Neutrophil (primary cell): Measurements from ENCODE around the gene SPACA4.
"Not testable (repeated sequence)": the region's sequence is repeated elsewhere in the genome, so short reads cannot be mapped to it uniquely, and the experiment has no call there.

Experiments used
- H3K27ac ChIP-seq: fragments of 200-600 bp; sonication (generic); 2 replicates; pipeline ENCODE4 v1.5.1; 2016; ENCODE audit warnings: mild to moderate bottlenecking, moderate library complexity
- H3K27me3 ChIP-seq: fragments of 200-600 bp; sonication (generic); 2 replicates; pipeline ENCODE4 v1.6.0; 2016; ENCODE audit warnings: mild to moderate bottlenecking
- H3K36me3 ChIP-seq: fragments of 200-600 bp; sonication (generic); 2 replicates; pipeline ENCODE4 v1.5.1; 2017
- H3K4me1 ChIP-seq, 2 experiments: fragments of 200-600 bp in 1 of 2; sonication (generic) in 1 of 2; 1 replicate in 1 of 2; 2 replicates in 1 of 2; pipeline versions ENCODE4 v1.5.1 to v1.6.1; 2013 to 2016; ENCODE audit warnings: low read depth in 1 of 2, low read length in 1 of 2, mild to moderate bottlenecking in 1 of 2, moderate library complexity in 1 of 2; ENCODE audit not compliant: control insufficient read depth in 1 of 2, insufficient read depth in 1 of 2
- H3K4me3 ChIP-seq, 2 experiments: fragments of 200-600 bp in 1 of 2; sonication (generic) in 1 of 2; 1 replicate in 1 of 2; 2 replicates in 1 of 2; pipeline ENCODE4 v1.5.1; 2013 to 2016; ENCODE audit warnings: low read depth in 1 of 2, low read length in 1 of 2, mild to moderate bottlenecking in 1 of 2, moderate library complexity in 1 of 2
- H3K9me3 ChIP-seq: fragments of 200-600 bp; sonication (generic); 2 replicates; pipeline ENCODE4 v1.5.1; 2016
- TF ChIP-seq, protein P1 (sequence below): fragments of 200-600 bp; sonication (generic); IDR thresholded peaks from 2 replicates; pipeline ENCODE4 v1.5.1; 2016; ENCODE audit warnings: antibody characterized with exemption

SPACA4 gene

DNA sequence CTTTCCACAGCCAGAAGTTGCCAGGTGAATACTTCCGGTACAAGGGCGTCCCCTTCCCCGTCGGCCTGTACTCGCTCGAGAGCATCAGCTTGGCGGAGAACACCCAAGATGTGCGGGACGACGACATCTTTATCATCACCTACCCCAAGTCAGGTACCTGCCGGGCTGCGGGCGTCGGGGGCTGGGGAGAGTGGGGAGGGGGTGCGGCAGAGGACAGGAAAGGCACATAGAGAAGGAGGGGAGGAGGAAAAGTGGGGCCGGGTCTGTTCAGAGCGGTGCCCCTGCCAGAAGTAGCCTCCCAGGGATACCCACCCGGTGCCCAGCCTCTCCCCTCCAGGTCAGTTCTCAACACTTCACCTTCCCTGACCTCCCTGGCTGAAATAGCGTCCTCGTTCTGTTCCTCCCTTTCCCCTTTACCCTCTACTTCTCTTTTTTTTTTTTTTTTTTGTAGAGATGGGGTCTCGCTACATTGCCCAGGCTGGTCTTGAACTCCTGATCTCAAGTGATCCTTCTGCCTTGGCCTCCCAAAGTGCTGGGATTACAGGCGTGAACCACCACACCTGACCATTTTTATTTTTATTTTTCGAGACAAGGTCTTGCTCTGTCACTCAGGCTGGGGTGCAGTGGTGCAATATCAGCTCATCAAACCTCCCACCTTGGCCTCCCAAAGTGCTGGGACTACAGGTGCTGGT, 30.5 kb upstream of the SPACA4 start:
- Histone ChIP-seq H3K4me3 (no peak overlapping the region), H3K36me3 (no peaks in the 10 kb centered on the region), H3K27ac (no peak overlapping the region), H3K27me3 (no peaks in the 10 kb centered on the region), H3K4me1 (no peaks in the 10 kb centered on the region), H3K9me3 (no peaks in the 10 kb centered on the region)
- TF ChIP-seq, protein P1, sequence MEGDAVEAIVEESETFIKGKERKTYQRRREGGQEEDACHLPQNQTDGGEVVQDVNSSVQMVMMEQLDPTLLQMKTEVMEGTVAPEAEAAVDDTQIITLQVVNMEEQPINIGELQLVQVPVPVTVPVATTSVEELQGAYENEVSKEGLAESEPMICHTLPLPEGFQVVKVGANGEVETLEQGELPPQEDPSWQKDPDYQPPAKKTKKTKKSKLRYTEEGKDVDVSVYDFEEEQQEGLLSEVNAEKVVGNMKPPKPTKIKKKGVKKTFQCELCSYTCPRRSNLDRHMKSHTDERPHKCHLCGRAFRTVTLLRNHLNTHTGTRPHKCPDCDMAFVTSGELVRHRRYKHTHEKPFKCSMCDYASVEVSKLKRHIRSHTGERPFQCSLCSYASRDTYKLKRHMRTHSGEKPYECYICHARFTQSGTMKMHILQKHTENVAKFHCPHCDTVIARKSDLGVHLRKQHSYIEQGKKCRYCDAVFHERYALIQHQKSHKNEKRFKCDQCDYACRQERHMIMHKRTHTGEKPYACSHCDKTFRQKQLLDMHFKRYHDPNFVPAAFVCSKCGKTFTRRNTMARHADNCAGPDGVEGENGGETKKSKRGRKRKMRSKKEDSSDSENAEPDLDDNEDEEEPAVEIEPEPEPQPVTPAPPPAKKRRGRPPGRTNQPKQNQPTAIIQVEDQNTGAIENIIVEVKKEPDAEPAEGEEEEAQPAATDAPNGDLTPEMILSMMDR, result no peak

GRCh38 chr19:48577908-48578307, 28.6 kb upstream of the SPACA4 start:
- not testable (repeated sequence) for H3K36me3 ChIP-seq, H3K27ac ChIP-seq, H3K27me3 ChIP-seq, H3K9me3 ChIP-seq, H3K4me1 ChIP-seq, H3K4me3 ChIP-seq

- Histone ChIP-seq H3K27me3 (no peaks in the 10 kb centered on the region), H3K4me3 (no peak overlapping the region), H3K36me3 (no peaks in the 10 kb centered on the region), H3K27ac (no peak overlapping the region), H3K4me1 (peaks cover 0 to under 1% of the 10 kb centered on the region in 2 experiments), H3K9me3 (no peaks in the 10 kb centered on the region)
- TF ChIP-seq, protein P1, result no peak
Measured at GRCh38 chr19:48578891-48579290, 27.7 kb upstream of the SPACA4 start.

- H3K27ac ChIP-seq, result no peak overlapping the region
Measured at GRCh38 chr19:48582168-48582567, 24.4 kb upstream of the SPACA4 start.

GRCh38 chr19:48587387-48587786, 19.2 kb upstream of the SPACA4 start:
- peaks cover 9 to 11% of the 10 kb centered on the region in 2 experiments for H3K4me1 ChIP-seq
- TF ChIP-seq, protein P1, result no peak

More at GRCh38 chr19:48582168-48582567, 24.4 kb upstream of the SPACA4 start:
- Histone ChIP-seq H3K27me3 (peaks cover 16% of the 10 kb centered on the region), H3K36me3 (no peaks in the 10 kb centered on the region), H3K4me3 (no peak overlapping the region), H3K9me3 (no peaks in the 10 kb centered on the region), H3K4me1 (peaks cover 0 to 4% of the 10 kb centered on the region in 2 experiments)
- TF ChIP-seq, protein P1, result no peak

GRCh38 chr19:48588670-48589401, 17.7 kb upstream of the SPACA4 start:
- peaks cover 9 to 11% of the 10 kb centered on the region in 2 experiments for H3K4me1 ChIP-seq
- no peaks in the 10 kb centered on the region for H3K9me3 ChIP-seq
- peaks cover 28% of the 10 kb centered on the region for H3K27me3 ChIP-seq
- peak overlapping the region; percentile 57 to 61 for H3K4me3 ChIP-seq
- H3K27ac ChIP-seq, result no peak overlapping the region
- no peaks in the 10 kb centered on the region for H3K36me3 ChIP-seq
- TF ChIP-seq, protein P1, result peak; percentile 91

More at GRCh38 chr19:48587387-48587786, 19.2 kb upstream of the SPACA4 start:
- H3K9me3 ChIP-seq, result no peaks in the 10 kb centered on the region
- no peak overlapping the region for H3K27ac ChIP-seq
- peaks cover 28% of the 10 kb centered on the region for H3K27me3 ChIP-seq
- no peaks in the 10 kb centered on the region for H3K36me3 ChIP-seq
- H3K4me3 ChIP-seq, result no peak overlapping the region
